AG10803 (cell line): ENCODE measurements around the gene CPNE8.
A peak's percentile ranks its signal among the peaks of the same experiment; 100 is the strongest.

ENCODE experiments used
- DNase-seq: peaks from one replicate; pipeline ENCODE4 v3.0.0; 2010; ENCODE audit warnings: low read depth
- H3K4me3 ChIP-seq: 2 replicates; pipeline ENCODE4 v1.5.1; 2011; ENCODE audit warnings: mild to moderate bottlenecking, low read length, control low read depth
- CTCF ChIP-seq: conservative IDR thresholded peaks from 2 replicates; pipeline ENCODE4 v1.5.1; 2011; ENCODE audit warnings: mild to moderate bottlenecking, low read length, control low read depth, inconsistent platforms

Gene CPNE8

GRCh38 chr12:38905480-38906351 is at the start of gene CPNE8:
Gene CPNE8, minus strand, starts transcription at chr12:38905591. Its CDS starts 57 bp downstream, at chr12:38905534.
- peak within 1 kb of the TSS; percentile 87 for H3K4me3 ChIP-seq
- TF ChIP-seq CTCF, result no peak; the same call in 1 of the 2 replicates
- peak; percentile 69 for DNase-seq

DNA sequence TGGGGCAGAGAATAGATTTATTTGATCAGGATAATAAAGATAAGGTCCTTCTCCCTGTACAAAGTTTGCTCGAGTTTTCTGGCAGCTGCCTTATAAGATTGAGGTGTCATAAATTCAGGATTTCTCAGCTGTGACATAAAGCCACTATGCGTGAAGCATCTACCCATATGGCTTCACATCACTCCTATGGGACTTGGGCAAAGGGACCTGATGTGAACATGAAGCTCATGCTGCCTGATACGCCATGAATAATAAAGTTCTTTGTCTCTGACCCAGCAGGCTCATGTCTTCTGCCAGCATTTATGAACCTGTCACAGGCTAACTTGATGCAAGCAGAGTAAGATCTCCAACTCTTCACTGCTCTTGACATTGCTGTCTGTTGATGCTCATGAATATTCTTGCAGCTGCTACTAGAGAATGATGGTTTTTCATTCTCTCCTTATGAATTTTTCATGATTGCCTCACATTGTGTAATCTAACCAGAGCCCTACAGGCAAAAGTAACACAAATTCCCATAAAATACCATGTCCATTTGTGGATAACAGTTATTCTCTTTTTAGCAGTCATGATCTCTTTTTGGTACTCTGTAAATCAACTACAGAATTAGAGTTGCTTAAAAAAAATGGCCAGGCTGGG is 49.0 kb upstream of the CPNE8 start:
- no peak overlapping the region for H3K4me3 ChIP-seq
- no peak for DNase-seq
- no peak for TF ChIP-seq CTCF

- TF ChIP-seq CTCF, result no peak
- H3K4me3 ChIP-seq, result no peak overlapping the region
- DNase-seq, result peak; percentile 5
Measured at GRCh38 chr12:38949363-38949762, 44.0 kb upstream of the CPNE8 start.

DNA sequence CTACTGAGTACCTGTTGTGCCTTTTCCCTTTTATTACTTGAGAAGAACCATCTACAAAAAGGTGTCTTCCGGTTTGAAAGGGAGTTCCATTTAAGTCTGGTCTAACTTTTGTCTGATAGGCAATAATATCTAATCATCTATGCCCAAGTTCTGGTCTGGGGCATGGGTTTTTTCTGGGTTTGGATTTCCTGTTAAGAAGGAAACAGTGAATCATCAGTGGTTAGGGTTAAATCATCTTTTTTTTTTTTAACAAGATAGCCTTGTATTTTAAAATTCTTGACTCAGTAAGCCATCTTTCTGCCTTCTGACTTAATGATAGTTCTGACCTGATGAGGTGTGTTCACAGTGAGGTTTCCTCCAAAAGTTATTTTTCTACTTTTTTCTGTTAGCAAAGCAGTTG is 29.3 kb upstream of the CPNE8 start:
- DNase-seq, result no peak
- H3K4me3 ChIP-seq, result no peak overlapping the region
- TF ChIP-seq CTCF, result no peak

- TF ChIP-seq CTCF, result no peak
- no peak overlapping the region for H3K4me3 ChIP-seq
- no peak for DNase-seq
Measured at GRCh38 chr12:38934078-38934584, 28.7 kb upstream of the CPNE8 start.

- no peak for DNase-seq
- H3K4me3 ChIP-seq, result no peak overlapping the region
- no peak for TF ChIP-seq CTCF
Measured at GRCh38 chr12:38932320-38932719, 26.9 kb upstream of the CPNE8 start.
